Smooth muscle cell (in vitro differentiated cells): Measurements from ENCODE around the gene FAM111B. TPM values are rescaled to one million over a fixed set of nuclear protein-coding genes. Genes with fewer than 3 reads are reported as not detected.

ENCODE experiments used
- DNase-seq: peaks from one replicate; lab custom pipeline; 2025; ENCODE audit not compliant: unreplicated experiment; lab: John Stamatoyannopoulos, UW
- H2AFZ ChIP-seq: fragments of 200-600 bp; sonication (generic); 2 replicates; pipeline ENCODE4 v1.6.0; 2016; ENCODE audit warnings: antibody characterized with exemption, low read depth, mild to moderate bottlenecking
- H3F3A ChIP-seq: fragments of 200-600 bp; sonication (generic); 2 replicates; pipeline ENCODE4 v1.6.0; 2017; ENCODE audit warnings: antibody characterized with exemption, low read depth
- H3K27ac ChIP-seq: fragments of 200-600 bp; sonication (generic); 2 replicates; pipeline ENCODE4 v1.5.1; 2016; ENCODE audit warnings: low read depth, mild to moderate bottlenecking
- H3K27me3 ChIP-seq: fragments of 200-600 bp; sonication (generic); 2 replicates; pipeline ENCODE4 v1.6.1; 2016; ENCODE audit warnings: low read depth, mild to moderate bottlenecking
- H3K36me3 ChIP-seq: fragments of 200-600 bp; sonication (generic); 2 replicates; pipeline ENCODE4 v1.5.1; 2016; ENCODE audit warnings: low read depth
- H3K4me1 ChIP-seq: fragments of 200-600 bp; sonication (generic); 2 replicates; pipeline ENCODE4 v1.5.1; 2016; ENCODE audit warnings: low read depth
- H3K4me2 ChIP-seq: fragments of 200-600 bp; sonication (generic); 2 replicates; pipeline ENCODE4 v1.6.0; 2016; ENCODE audit warnings: mild to moderate bottlenecking
- H3K4me3 ChIP-seq: fragments of 200-600 bp; sonication (generic); 2 replicates; pipeline ENCODE4 v1.5.1; 2016; ENCODE audit warnings: mild to moderate bottlenecking
- H3K79me2 ChIP-seq: fragments of 200-600 bp; sonication (generic); 2 replicates; pipeline ENCODE4 v1.6.0; 2016; ENCODE audit warnings: low read depth, mild to moderate bottlenecking
- H3K9ac ChIP-seq: fragments of 200-600 bp; sonication (generic); 2 replicates; pipeline ENCODE4 v1.6.0; 2016; ENCODE audit warnings: low read depth
- H3K9me3 ChIP-seq: fragments of 200-600 bp; sonication (generic); replicated peaks from 2 replicates; pipeline ENCODE4 v1.5.1; 2016; ENCODE audit warnings: low read depth
- H4K20me1 ChIP-seq: fragments of 200-600 bp; sonication (generic); 2 replicates; pipeline ENCODE4 v1.6.0; 2016; ENCODE audit warnings: low read depth
- WGBS: methylation state at CpG from one replicate; pipeline ENCODE4 v1.1.7; 2016; ENCODE audit warnings: low lambda C conversion rate; 5-methylcytosine and 5-hydroxymethylcytosine counted together
- polyA plus RNA-seq: library from polyadenylated mRNA; unstranded; fragments of >200 nt; fragmentation: Nextera tagmentation; extraction: Ambion mirVana; gene quantifications from 2 replicates; pipeline ENCODE4 v1.2.1, GENCODE V29; 2016
- total RNA-seq: library from RNA; depleted of rRNA; stranded (reverse); fragments of >200 nt; gene quantifications from 2 replicates; pipeline ENCODE4 v1.2.3, GENCODE V29; 2014
- TF ChIP-seq, protein P1 (sequence below): fragments of 200-600 bp; sonication (generic); IDR thresholded peaks from 2 replicates; pipeline ENCODE4 v1.5.1; 2017; ENCODE audit warnings: borderline replicate concordance, mild to moderate bottlenecking, antibody characterized with exemption; ENCODE audit not compliant: insufficient read depth, poor library complexity, severe bottlenecking

Gene FAM111B
- total and polyA plus RNA-seq, 2 experiments from 2014 or later = 2.4 to 6.5 TPM

DNA sequence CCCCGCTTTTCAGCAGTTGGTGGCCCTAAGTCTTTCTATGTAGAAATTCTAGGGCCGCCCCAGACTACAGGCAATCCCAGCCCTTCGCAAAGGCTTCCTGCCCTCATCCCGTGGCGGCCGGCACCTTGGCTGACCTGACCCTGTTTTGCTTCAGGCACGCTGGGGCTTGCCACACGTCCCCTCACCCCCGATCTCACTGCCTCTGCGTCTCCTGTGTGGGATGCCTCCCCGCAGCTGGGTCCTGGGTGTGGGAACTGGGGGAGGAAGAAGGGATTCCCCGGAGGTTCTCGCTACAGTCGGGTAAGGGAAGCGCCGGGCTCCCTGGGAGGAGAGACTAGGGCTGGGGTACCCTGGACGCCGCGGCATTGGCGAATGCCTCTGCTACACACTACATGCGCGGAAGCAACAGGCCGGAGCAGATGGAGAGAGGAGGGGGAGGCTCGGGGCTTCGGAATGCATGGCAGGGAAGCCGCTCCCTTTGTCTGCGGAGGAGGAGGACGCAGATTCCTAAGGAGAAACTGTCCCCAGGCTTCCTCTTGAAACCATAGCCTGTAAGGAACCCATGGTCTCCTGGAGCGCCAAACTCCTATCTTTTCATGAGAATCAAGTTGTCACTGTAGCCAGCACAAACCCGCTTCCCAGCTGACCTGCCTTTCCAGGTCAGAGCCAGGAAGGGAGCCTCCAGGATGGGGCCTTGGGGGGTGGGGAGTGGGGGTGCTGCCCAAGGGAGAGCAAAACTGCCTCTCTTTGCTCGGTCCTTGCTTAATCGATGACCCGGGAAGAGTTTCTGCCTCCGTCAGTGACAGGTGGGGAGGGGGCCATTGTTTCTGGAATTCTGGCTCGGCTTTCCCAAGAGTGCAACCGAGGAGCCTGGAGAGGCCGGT lies 66.3 kb downstream of the FAM111B start:
- WGBS = 1% methylated on average over 37 of the region's 37 CpGs
- peak; percentile 52 for DNase-seq
- Histone ChIP-seq H3K79me2 (peaks cover 11% of the 10 kb centered on the region), H3K36me3 (no peaks in the 10 kb centered on the region), H3K27ac (peak overlapping the region; percentile 85), H3K9ac (peak overlapping the region; percentile 68), H2AFZ (peak overlapping the region; percentile 76), H3K4me1 (peaks cover 27% of the 10 kb centered on the region), H3K4me2 (peak overlapping the region; percentile 98), H3K27me3 (no peaks in the 10 kb centered on the region), H4K20me1 (peaks cover 6% of the 10 kb centered on the region), H3F3A (peaks cover 12% of the 10 kb centered on the region), H3K4me3 (peak overlapping the region; percentile 78), H3K9me3 (no peaks in the 10 kb centered on the region)
- TF ChIP-seq, protein P1, sequence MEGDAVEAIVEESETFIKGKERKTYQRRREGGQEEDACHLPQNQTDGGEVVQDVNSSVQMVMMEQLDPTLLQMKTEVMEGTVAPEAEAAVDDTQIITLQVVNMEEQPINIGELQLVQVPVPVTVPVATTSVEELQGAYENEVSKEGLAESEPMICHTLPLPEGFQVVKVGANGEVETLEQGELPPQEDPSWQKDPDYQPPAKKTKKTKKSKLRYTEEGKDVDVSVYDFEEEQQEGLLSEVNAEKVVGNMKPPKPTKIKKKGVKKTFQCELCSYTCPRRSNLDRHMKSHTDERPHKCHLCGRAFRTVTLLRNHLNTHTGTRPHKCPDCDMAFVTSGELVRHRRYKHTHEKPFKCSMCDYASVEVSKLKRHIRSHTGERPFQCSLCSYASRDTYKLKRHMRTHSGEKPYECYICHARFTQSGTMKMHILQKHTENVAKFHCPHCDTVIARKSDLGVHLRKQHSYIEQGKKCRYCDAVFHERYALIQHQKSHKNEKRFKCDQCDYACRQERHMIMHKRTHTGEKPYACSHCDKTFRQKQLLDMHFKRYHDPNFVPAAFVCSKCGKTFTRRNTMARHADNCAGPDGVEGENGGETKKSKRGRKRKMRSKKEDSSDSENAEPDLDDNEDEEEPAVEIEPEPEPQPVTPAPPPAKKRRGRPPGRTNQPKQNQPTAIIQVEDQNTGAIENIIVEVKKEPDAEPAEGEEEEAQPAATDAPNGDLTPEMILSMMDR = no peak

DNA sequence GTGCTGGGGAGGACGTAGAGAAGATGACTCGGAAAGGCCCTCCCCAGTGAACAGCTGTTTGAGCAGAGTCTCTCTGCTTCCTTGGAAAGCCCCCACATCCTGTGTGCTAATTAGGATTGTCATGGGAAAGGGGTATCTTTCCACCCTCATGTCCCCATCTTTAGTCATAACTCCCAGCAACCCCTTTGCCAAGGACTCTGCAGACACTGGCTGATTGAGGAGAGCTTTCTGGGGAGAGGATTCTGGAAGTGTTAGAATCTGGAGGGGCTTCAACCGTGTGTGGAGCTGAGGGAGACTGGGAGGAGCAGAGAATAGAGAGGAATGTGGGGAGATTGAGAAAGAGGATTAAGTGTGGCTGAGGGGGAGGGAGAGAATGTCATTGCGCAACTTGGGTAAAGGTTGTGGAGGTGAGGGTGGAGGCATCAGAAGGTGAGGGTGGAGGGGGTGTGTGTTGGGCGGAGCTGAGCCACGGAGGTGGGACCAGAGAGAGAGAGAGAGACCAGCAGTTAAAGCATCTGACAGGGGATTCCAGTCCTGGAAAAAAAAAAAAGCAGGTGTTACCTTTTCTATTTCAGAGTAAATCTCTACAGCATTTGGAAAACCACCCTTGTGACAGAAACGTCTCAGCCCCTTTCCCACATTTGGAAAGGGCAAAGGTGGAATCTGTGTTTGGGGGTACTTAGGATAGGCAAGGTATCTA lies 67.1 kb downstream of the FAM111B start:
- Histone ChIP-seq H3K9me3 (no peaks in the 10 kb centered on the region), H3K4me1 (peaks cover 27% of the 10 kb centered on the region), H3K4me2 (peak overlapping the region; percentile 98), H3K79me2 (peaks cover 15% of the 10 kb centered on the region), H3K27me3 (no peaks in the 10 kb centered on the region), H3F3A (peaks cover 12% of the 10 kb centered on the region), H3K9ac (peak overlapping the region; percentile 68), H3K27ac (peak overlapping the region; percentile 85), H2AFZ (no peak overlapping the region), H3K4me3 (peak overlapping the region; percentile 78), H4K20me1 (peaks cover 13% of the 10 kb centered on the region), H3K36me3 (no peaks in the 10 kb centered on the region)
- DNase-seq = no peak
- 9% methylated on average over 7 of the region's 7 CpGs for WGBS
- TF ChIP-seq, protein P1 = no peak

DNA sequence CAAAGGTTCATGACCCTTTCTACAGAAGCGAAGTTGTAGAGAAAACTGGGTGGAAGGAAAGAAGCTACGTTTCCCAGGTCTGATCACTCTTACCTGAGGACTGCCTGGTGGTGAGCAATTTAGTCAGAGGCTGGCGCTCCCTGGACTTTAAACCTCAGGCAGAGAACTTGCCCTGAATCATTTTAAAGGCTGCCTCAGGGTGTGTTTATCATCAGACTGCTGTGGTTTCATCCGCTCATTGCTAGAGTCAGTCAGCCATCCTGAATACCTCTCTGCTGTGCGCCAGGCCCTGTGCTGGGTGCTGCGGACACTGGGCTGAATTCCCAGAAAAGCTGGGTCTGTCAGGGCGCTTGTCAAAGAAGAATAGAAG lies 67.6 kb downstream of the FAM111B start:
- Histone ChIP-seq H3K27me3 (no peaks in the 10 kb centered on the region), H3K4me1 (peaks cover 31% of the 10 kb centered on the region), H3F3A (peaks cover 12% of the 10 kb centered on the region), H3K4me2 (peak overlapping the region; percentile 98), H3K27ac (peak overlapping the region; percentile 85), H2AFZ (no peak overlapping the region), H3K79me2 (peaks cover 20% of the 10 kb centered on the region), H3K9me3 (no peaks in the 10 kb centered on the region), H4K20me1 (peaks cover 13% of the 10 kb centered on the region), H3K9ac (peak overlapping the region; percentile 68), H3K36me3 (no peaks in the 10 kb centered on the region), H3K4me3 (peak overlapping the region; percentile 78)
- TF ChIP-seq, protein P1 = no peak
- no peak for DNase-seq
- WGBS = 41% methylated on average over 7 of the region's 7 CpGs
